ENCODE results near the gene MAP3K1.
A peak's percentile ranks its signal among the peaks of the same experiment; 100 is the strongest.

MAP3K1 gene

DNA sequence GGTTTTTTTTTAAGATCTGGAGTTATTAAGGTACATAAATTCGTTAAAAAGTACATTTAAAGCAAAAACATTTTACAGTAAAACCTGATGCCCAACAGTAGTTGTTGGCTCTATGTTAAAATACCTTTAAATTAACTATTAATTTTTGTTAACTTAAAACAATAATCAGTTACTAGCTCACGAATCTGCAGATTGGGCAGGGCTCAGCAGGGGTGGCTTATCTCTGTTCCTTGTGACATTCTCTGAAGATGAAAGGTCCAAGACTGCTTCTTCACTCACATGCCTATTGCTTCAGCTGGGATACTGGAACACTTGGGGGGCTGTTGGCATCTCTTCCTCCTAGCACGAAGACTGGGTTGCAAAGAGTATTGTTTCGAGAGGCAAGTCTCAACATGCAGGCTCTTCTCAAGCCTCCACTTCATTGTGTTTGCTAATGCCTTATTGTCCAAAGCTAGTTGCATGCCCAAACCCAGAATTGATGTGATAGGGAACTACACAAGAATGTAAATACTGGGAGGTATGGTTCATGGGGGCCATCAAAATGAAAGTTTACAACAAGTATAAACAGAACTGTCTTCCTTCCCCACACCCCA lies 46.6 kb downstream of the MAP3K1 start:
- no peaks in the 10 kb centered on the region for H3K9me3 Mint-ChIP-seq
- no peak for TF ChIP-seq CTCF (IDR thresholded peaks at IDR 0.05; ENCODE audit: unreplicated experiment in 3 of 3)
- H3K36me3 Mint-ChIP-seq (ENCODE audit: low read depth), result peaks cover 54% of the 10 kb centered on the region
- no peak overlapping the region for H3K27ac Mint-ChIP-seq
- H3K4me3 Mint-ChIP-seq, result no peak overlapping the region
- H3K4me1 Mint-ChIP-seq, result peaks cover 4% of the 10 kb centered on the region
- no peaks in the 10 kb centered on the region for H3K27me3 Mint-ChIP-seq (ENCODE audit: low read depth)

DNA sequence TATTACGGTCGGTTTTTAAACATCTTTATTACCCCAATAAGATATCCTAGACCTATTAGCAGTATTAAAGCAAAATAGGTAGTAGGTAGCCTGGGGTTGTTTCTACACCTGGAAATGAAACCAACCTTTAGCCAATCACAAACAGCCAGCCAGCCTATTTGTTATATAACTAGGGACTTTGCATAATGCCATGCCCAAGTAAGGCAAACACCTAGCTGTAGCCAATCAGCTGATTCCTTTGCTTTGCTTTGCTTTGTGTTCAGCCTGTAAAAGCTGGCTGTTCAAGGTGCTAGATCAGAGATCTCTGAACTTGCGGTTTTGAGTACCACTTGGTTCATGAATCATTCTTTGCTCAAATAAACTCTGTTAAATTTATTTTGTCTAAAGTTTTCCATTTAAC lies 47.6 kb downstream of the MAP3K1 start:
- Mint-ChIP-seq H3K4me1 (peaks cover 4% of the 10 kb centered on the region), H3K36me3 (ENCODE audit: low read depth) (peaks cover 55% of the 10 kb centered on the region), H3K9me3 (no peaks in the 10 kb centered on the region), H3K27ac (no peak overlapping the region), H3K4me3 (no peak overlapping the region), H3K27me3 (ENCODE audit: low read depth) (no peaks in the 10 kb centered on the region)
- TF ChIP-seq CTCF (IDR thresholded peaks at IDR 0.05; ENCODE audit: unreplicated experiment in 3 of 3), result no peak

DNA sequence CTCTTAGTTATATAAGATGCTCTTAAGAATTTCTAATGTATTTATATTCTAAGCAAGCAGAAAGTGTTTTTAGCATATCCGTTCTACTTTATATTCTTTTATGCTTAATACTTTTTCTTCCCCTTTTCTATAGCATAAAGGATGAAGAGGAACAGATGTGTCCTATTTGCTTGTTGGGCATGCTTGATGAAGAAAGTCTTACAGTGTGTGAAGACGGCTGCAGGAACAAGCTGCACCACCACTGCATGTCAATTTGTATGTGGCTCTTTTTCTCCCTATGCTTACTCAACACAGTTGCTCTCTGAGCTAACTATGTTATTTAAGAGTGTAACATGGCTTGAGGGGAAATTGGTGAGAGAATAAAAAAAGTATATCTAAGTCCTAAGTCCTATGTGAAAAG lies 56.4 kb downstream of the MAP3K1 start:
- no peaks in the 10 kb centered on the region for H3K27me3 Mint-ChIP-seq (ENCODE audit: low read depth)
- peaks cover 67% of the 10 kb centered on the region for H3K36me3 Mint-ChIP-seq (ENCODE audit: low read depth)
- no peak for TF ChIP-seq CTCF (IDR thresholded peaks at IDR 0.05; ENCODE audit: unreplicated experiment in 3 of 3)
- no peak overlapping the region for H3K4me3 Mint-ChIP-seq
- no peaks in the 10 kb centered on the region for H3K9me3 Mint-ChIP-seq
- no peak overlapping the region for H3K27ac Mint-ChIP-seq
- no peaks in the 10 kb centered on the region for H3K4me1 Mint-ChIP-seq

GRCh38 chr5:56873056-56873455 lies 57.7 kb downstream of the MAP3K1 start:
- Mint-ChIP-seq H3K27ac (peak overlapping the region in 1 of 3 experiments; percentile 18), H3K4me1 (no peaks in the 10 kb centered on the region), H3K27me3 (ENCODE audit: low read depth) (no peaks in the 10 kb centered on the region), H3K9me3 (no peaks in the 10 kb centered on the region), H3K36me3 (ENCODE audit: low read depth) (peaks cover 75% of the 10 kb centered on the region), H3K4me3 (no peak overlapping the region)
- no peak for TF ChIP-seq CTCF (IDR thresholded peaks at IDR 0.05; ENCODE audit: unreplicated experiment in 3 of 3)

DNA sequence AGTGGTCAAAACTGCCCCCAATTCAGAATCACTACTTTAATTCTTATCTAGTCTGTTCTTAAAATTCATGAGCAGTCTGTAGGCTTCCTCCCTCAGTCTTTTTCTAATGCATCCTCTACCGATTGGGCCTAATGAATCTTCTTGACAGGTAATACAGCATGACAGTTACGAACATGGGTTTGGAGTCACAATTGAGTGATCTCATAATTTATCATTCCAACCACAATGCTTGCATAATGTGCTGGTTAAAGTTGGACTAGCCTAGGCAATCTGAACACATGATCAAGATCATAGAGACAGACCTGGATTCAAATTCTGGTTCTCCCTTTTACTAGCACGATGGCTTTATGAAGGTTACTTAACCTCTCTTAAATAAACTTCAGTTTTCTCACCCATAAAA lies 61.0 kb downstream of the MAP3K1 start:
- Mint-ChIP-seq H3K27me3 (ENCODE audit: low read depth) (no peaks in the 10 kb centered on the region), H3K9me3 (no peaks in the 10 kb centered on the region), H3K4me1 (no peaks in the 10 kb centered on the region), H3K4me3 (no peak overlapping the region), H3K27ac (peak overlapping the region in 1 of 3 experiments; percentile 29), H3K36me3 (ENCODE audit: low read depth) (peaks cover 80% of the 10 kb centered on the region)
- TF ChIP-seq CTCF (IDR thresholded peaks at IDR 0.05; ENCODE audit: unreplicated experiment in 3 of 3), result no peak

GRCh38 chr5:56881571-56881970 lies 66.2 kb downstream of the MAP3K1 start:
- Mint-ChIP-seq H3K9me3 (no peaks in the 10 kb centered on the region), H3K36me3 (ENCODE audit: low read depth) (peaks cover 87% of the 10 kb centered on the region), H3K4me1 (no peaks in the 10 kb centered on the region), H3K27me3 (ENCODE audit: low read depth) (no peaks in the 10 kb centered on the region), H3K27ac (no peak overlapping the region), H3K4me3 (no peak overlapping the region)
- no peak for TF ChIP-seq CTCF (IDR thresholded peaks at IDR 0.05; ENCODE audit: unreplicated experiment in 3 of 3)
